ENCODE results near the gene EPB41L2. TPM values are rescaled to one million over a fixed set of nuclear protein-coding genes. Genes with fewer than 3 reads are reported as not detected.
"Not testable (repeated sequence)": the region's sequence is repeated elsewhere in the genome, so short reads cannot be mapped to it uniquely, and the experiment has no call there.

The EPB41L2 gene
- total RNA-seq, 1 donor from 2014 or later = 32.3 TPM

- DNase-seq = no peak
Observed at GRCh38 chr6:130836055-130836640, 226.9 kb downstream of the EPB41L2 start.

- DNase-seq = no peak
Observed at GRCh38 chr6:130834482-130835251, 228.4 kb downstream of the EPB41L2 start.

GRCh38 chr6:130833569-130833968 lies 229.5 kb downstream of the EPB41L2 start:
- DNase-seq = no peak

GRCh38 chr6:130831607-130832006 lies 231.4 kb downstream of the EPB41L2 start:
- DNase-seq = no peak

- no peak for DNase-seq
Observed at GRCh38 chr6:130829333-130829910, 233.6 kb downstream of the EPB41L2 start.

- DNase-seq = no peak
Observed at GRCh38 chr6:130827247-130828149, 235.5 kb downstream of the EPB41L2 start, which contains the start of gene SMLR1. SMLR1 (plus strand) TSS chr6:130827406; CDS start chr6:130827414, 8 bp downstream.

GRCh38 chr6:130826442-130827246 lies 236.4 kb downstream of the EPB41L2 start:
- no peak for DNase-seq

- DNase-seq = no peak
Observed at GRCh38 chr6:130825772-130826441, 237.1 kb downstream of the EPB41L2 start.

- DNase-seq = no peak
Observed at GRCh38 chr6:130824978-130825694, 237.9 kb downstream of the EPB41L2 start.

- DNase-seq = no peak
Observed at GRCh38 chr6:130822736-130823135, 240.3 kb downstream of the EPB41L2 start.

GRCh38 chr6:130815200-130816071 lies 247.6 kb downstream of the EPB41L2 start:
- DNase-seq = no peak

- DNase-seq = no peak
Observed at GRCh38 chr6:130814506-130814905, 248.5 kb downstream of the EPB41L2 start.

- DNase-seq = no peak
Observed at GRCh38 chr6:130811932-130812331, 251.1 kb downstream of the EPB41L2 start.

GRCh38 chr6:130810307-130811030 lies 252.6 kb downstream of the EPB41L2 start:
- DNase-seq = no peak

- DNase-seq = not testable (repeated sequence)
Observed at GRCh38 chr6:130801368-130801767, 261.7 kb downstream of the EPB41L2 start.

- DNase-seq = no peak
Observed at GRCh38 chr6:130797061-130797460, 266.0 kb downstream of the EPB41L2 start.

- no peak for DNase-seq
Observed at GRCh38 chr6:130796313-130796905, 266.6 kb downstream of the EPB41L2 start.

- no peak for DNase-seq
Observed at GRCh38 chr6:130794738-130795137, 268.3 kb downstream of the EPB41L2 start.
